ENCODE data around the gene OXNAD1.

Gene OXNAD1

GRCh38 chr3:16352428-16352827 lies 87.4 kb downstream of the OXNAD1 start:
- no peaks in the 10 kb centered on the region for H3K36me3 ChIP-seq (ENCODE audit: control insufficient read depth, insufficient read depth, low read length)
- no peak for DNase-seq (ENCODE audit: low read depth, low spot score)
- WGBS (ENCODE audit: insufficient coverage, insufficient read length), result no CpG with 5 or more reads among the region's 2 CpGs

GRCh38 chr3:16354291-16354690 lies 89.3 kb downstream of the OXNAD1 start:
- Histone ChIP-seq H3K36me3 (ENCODE audit: control insufficient read depth, insufficient read depth, low read length) (no peaks in the 10 kb centered on the region), H3K27me3 (ENCODE audit: control insufficient read depth, insufficient read depth, low read length) (no peaks in the 10 kb centered on the region), H3K9me3 (ENCODE audit: control insufficient read depth, insufficient read depth, low read length) (no peaks in the 10 kb centered on the region), H3K27ac (ENCODE audit: low read length) (no peak overlapping the region), H3K4me1 (ENCODE audit: control insufficient read depth, insufficient read depth, low read length) (no peaks in the 10 kb centered on the region; the same call in 1 of the 2 replicates), H3K4me3 (ENCODE audit: low read length) (no peak overlapping the region)
- no CpG with 5 or more reads among the region's 3 CpGs for WGBS (ENCODE audit: insufficient coverage, insufficient read length)
- DNase-seq (ENCODE audit: low read depth, low spot score), result no peak

More at GRCh38 chr3:16352428-16352827, 87.4 kb downstream of the OXNAD1 start:
- no peak overlapping the region for H3K4me3 ChIP-seq (ENCODE audit: low read length)
- no peaks in the 10 kb centered on the region for H3K27me3 ChIP-seq (ENCODE audit: control insufficient read depth, insufficient read depth, low read length)
- no peaks in the 10 kb centered on the region for H3K9me3 ChIP-seq (ENCODE audit: control insufficient read depth, insufficient read depth, low read length)
- H3K27ac ChIP-seq (ENCODE audit: low read length), result no peak overlapping the region
- H3K4me1 ChIP-seq (ENCODE audit: control insufficient read depth, insufficient read depth, low read length), result no peaks in the 10 kb centered on the region; the same call in 1 of the 2 replicates
